WTC11 (cell line): ENCODE data around the gene MIA2. TPM values are rescaled to one million over a fixed set of nuclear protein-coding genes. Genes with fewer than 3 reads are reported as not detected.

Source experiments
- ATAC-seq: fragments of 200-7000 bp; cut with Tn5 transposase; 2 replicates; pipeline ENCODE4 v1.10.0; 2021; ENCODE audit warnings: mild to moderate bottlenecking, moderate library complexity
- CTCF ChIA-PET: fragments of 300-600 bp; sonication (Branson Sonifier 250); formaldehyde crosslinking; loops from one replicate; lab custom pipeline; 2021; ENCODE audit warnings: antibody characterized with exemption; lab: Charles Lee
- POLR2A ChIA-PET: fragments of 350-600 bp; sonication (Branson Sonifier 250); formaldehyde crosslinking; loops from one replicate; lab custom pipeline; 2021; ENCODE audit warnings: antibody characterized with exemption; lab: Charles Lee
- DNase-seq: peaks from one replicate; pipeline ENCODE4 v3.0.0; 2021; ENCODE audit warnings: low spot score
- H3K27ac Mint-ChIP-seq: 2 replicates; pipeline ENCODE4 v1.8.0; 2021; ENCODE audit warnings: mixed read lengths
- H3K27me3 Mint-ChIP-seq: 2 replicates; pipeline ENCODE4 v1.8.0; 2021; ENCODE audit warnings: low read depth, mild to moderate bottlenecking, moderate library complexity, mixed read lengths
- H3K36me3 Mint-ChIP-seq: 2 replicates; pipeline ENCODE4 v1.8.0; 2021; ENCODE audit warnings: mixed read lengths
- H3K4me1 Mint-ChIP-seq: 2 replicates; pipeline ENCODE4 v1.8.0; 2022; ENCODE audit warnings: mixed read lengths
- H3K4me3 Mint-ChIP-seq: 2 replicates; pipeline ENCODE4 v1.8.0; 2021; ENCODE audit warnings: mild to moderate bottlenecking, moderate library complexity, mixed read lengths
- H3K9me3 Mint-ChIP-seq: 2 replicates; pipeline ENCODE4 v1.8.0; 2021; ENCODE audit warnings: mixed read lengths
- CBFB ChIP-seq: sonication (generic); formaldehyde crosslinking; IDR thresholded peaks from 2 replicates; pipeline ENCODE4 v1.8.1; 2022; ENCODE audit warnings: mild to moderate bottlenecking, low read depth, missing genetic modification reagents
- ETV6 ChIP-seq: sonication (generic); formaldehyde crosslinking; IDR thresholded peaks from 2 replicates; pipeline ENCODE4 v1.8.1; 2022; ENCODE audit warnings: mild to moderate bottlenecking, missing genetic modification reagents
- FOXJ3 ChIP-seq: sonication (generic); formaldehyde crosslinking; IDR thresholded peaks from 2 replicates; pipeline ENCODE4 v1.9.0; 2021; ENCODE audit warnings: missing genetic modification reagents, mild to moderate bottlenecking, borderline replicate concordance
- FOXK1 ChIP-seq: sonication (generic); formaldehyde crosslinking; IDR thresholded peaks from 2 replicates; pipeline ENCODE4 v1.8.0; 2022; ENCODE audit warnings: mild to moderate bottlenecking, moderate library complexity, missing genetic modification reagents
- MXD4 ChIP-seq: fragments of 250-450 bp; sonication (Bioruptor Pico); IDR thresholded peaks from 2 replicates; pipeline ENCODE4 v1.8.0; 2021; ENCODE audit warnings: mild to moderate bottlenecking, moderate library complexity, borderline replicate concordance
- MYBL2 ChIP-seq: sonication (generic); formaldehyde crosslinking; IDR thresholded peaks from 2 replicates; pipeline ENCODE4 v1.8.1; 2023; ENCODE audit warnings: mild to moderate bottlenecking, moderate library complexity, missing genetic modification reagents
- RELA ChIP-seq: sonication (generic); formaldehyde crosslinking; IDR thresholded peaks from 2 replicates; pipeline ENCODE4 v1.8.1; 2022; ENCODE audit warnings: missing genetic modification reagents, mild to moderate bottlenecking, borderline replicate concordance
- SP1 ChIP-seq: sonication (generic); formaldehyde crosslinking; conservative IDR thresholded peaks from 2 replicates; pipeline ENCODE4 v1.8.1; 2022; ENCODE audit warnings: missing genetic modification reagents
- ZBTB21 ChIP-seq: sonication (generic); formaldehyde crosslinking; IDR thresholded peaks from 2 replicates; pipeline ENCODE4 v1.8.1; 2023; ENCODE audit warnings: mild to moderate bottlenecking, missing genetic modification reagents, borderline replicate concordance
- ZNF138 ChIP-seq: sonication (generic); formaldehyde crosslinking; conservative IDR thresholded peaks from 2 replicates; pipeline ENCODE4 v1.8.1; 2022; ENCODE audit warnings: mild to moderate bottlenecking, moderate library complexity, missing genetic modification reagents
- total RNA-seq: library from RNA; stranded (reverse); gene quantifications from 3 replicates; pipeline ENCODE4 v1.2.3, GENCODE V29; 2021
- TF ChIP-seq, protein P1 (sequence below): fragments of 250-450 bp; sonication (Bioruptor Pico); IDR thresholded peaks from 2 replicates; pipeline ENCODE4 v1.8.0; 2021; ENCODE audit warnings: mild to moderate bottlenecking
- TF ChIP-seq, protein P2 (sequence below): sonication (generic); formaldehyde crosslinking; IDR thresholded peaks from 2 replicates; pipeline ENCODE4 v1.8.1; 2022; ENCODE audit warnings: mild to moderate bottlenecking, missing genetic modification reagents, moderate library complexity, borderline replicate concordance
- TF ChIP-seq, protein P3 (sequence below): sonication (generic); formaldehyde crosslinking; IDR thresholded peaks from 2 replicates; pipeline ENCODE4 v1.8.1; 2023; ENCODE audit warnings: mild to moderate bottlenecking, missing genetic modification reagents, moderate library complexity
- TF ChIP-seq, protein P4 (sequence below): fragments of 250-450 bp; sonication (Bioruptor Pico); conservative IDR thresholded peaks from 2 replicates; pipeline ENCODE4 v1.9.0; 2021; ENCODE audit warnings: mild to moderate bottlenecking
- TF ChIP-seq, protein P5 (sequence below): sonication (generic); formaldehyde crosslinking; IDR thresholded peaks from 2 replicates; pipeline ENCODE4 v1.8.0; 2023; ENCODE audit warnings: missing genetic modification reagents

Gene MIA2
- total RNA-seq, 1 experiment from 2014 or later, result 11.3 TPM

DNA sequence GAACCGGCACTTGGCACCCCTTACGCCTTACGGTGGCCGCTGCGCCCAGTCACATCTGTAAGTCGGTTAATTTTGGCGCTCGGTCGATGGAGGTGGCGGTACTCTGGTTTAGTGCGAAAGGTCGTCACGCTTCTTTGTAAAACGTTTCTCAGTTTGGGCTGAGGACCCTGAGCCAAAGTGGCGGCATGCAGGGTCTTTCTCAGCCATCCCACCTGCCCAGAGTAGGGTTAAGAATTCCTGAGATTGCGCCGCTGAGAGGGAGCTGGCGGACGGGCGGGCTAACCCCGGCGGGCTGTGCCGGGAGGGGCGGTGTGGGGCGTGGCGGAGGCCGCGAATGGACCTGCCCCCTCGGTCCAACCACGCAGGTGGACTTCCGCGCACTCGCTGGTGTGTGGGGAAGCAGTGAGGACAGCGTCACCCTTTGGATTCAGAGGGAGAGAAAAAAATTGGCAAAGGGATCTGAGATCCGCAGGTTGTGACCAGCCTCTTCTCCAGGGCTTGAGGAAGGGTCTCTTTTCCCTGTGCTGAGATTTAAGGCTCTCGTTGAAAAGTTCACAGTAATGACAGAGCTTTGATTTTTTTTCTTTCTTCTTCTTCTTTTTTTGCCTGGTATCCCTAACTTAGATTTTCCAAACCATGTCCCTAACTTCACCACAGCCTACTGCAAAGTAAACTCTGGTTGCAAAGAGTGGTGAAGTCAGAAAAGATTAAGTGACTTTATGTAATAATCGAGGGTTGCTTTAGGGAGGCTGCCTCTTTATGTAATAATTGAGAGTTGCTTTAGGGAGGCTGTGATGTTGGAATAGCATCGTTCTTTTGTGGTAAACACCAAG is 199.1 kb downstream of the MIA2 start (continued):
- TF ChIP-seq, protein P1, sequence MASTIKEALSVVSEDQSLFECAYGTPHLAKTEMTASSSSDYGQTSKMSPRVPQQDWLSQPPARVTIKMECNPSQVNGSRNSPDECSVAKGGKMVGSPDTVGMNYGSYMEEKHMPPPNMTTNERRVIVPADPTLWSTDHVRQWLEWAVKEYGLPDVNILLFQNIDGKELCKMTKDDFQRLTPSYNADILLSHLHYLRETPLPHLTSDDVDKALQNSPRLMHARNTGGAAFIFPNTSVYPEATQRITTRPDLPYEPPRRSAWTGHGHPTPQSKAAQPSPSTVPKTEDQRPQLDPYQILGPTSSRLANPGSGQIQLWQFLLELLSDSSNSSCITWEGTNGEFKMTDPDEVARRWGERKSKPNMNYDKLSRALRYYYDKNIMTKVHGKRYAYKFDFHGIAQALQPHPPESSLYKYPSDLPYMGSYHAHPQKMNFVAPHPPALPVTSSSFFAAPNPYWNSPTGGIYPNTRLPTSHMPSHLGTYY (CRISPR knock-in tag), result 0 out of 2 replicates have a peak, but pooled peaks have one; percentile 7
- TF ChIP-seq FOXJ3 (CRISPR knock-in tag), result no peak
- no peak for TF ChIP-seq SP1 (CRISPR knock-in tag)
- no peak for TF ChIP-seq RELA (CRISPR knock-in tag)

DNA sequence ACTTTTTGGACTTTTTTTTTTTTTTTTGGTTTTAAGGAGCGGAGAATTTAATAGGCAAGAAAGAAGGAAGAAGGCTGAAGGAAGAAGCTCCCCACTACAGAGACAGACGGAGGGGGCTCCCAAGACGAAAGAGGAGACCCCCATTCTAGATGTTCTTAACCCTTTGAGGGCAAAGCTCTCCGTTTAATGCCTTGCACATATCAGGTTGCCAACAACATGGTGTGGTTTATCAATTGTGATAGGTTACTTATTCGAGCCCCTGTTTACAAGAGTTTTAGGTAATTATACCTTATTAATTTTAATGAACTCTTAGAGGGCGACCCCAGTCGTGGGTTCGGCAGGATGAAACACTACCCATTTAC is 199.7 kb downstream of the MIA2 start:
- no peaks in the 10 kb centered on the region for H3K27me3 Mint-ChIP-seq
- DNase-seq (no peak), ATAC-seq (no peak)
- CTCF ChIA-PET, result interaction anchor here (0.6 to 1.3 kb wide), 7 partner anchors 13 to 1220 kb away, joined by 3 to 4 read pairs (median 3); partner anchors contain the start of gene SEC23A
- H3K27ac Mint-ChIP-seq, result peak overlapping the region; percentile 99
- no peaks in the 10 kb centered on the region for H3K36me3 Mint-ChIP-seq
- peaks cover 23% of the 10 kb centered on the region for H3K4me1 Mint-ChIP-seq
- POLR2A ChIA-PET, result interaction anchor here (2.1 kb wide), 2 partner anchors 167 to 331 kb away, joined by 5 to 9 read pairs; no protein-coding TSS in a partner anchor
- no peaks in the 10 kb centered on the region for H3K9me3 Mint-ChIP-seq
- TF ChIP-seq, protein P2, sequence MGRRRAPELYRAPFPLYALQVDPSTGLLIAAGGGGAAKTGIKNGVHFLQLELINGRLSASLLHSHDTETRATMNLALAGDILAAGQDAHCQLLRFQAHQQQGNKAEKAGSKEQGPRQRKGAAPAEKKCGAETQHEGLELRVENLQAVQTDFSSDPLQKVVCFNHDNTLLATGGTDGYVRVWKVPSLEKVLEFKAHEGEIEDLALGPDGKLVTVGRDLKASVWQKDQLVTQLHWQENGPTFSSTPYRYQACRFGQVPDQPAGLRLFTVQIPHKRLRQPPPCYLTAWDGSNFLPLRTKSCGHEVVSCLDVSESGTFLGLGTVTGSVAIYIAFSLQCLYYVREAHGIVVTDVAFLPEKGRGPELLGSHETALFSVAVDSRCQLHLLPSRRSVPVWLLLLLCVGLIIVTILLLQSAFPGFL (CRISPR knock-in tag), result 0 out of 2 replicates have a peak, but pooled peaks have one; percentile 1
- TF ChIP-seq, protein P3, sequence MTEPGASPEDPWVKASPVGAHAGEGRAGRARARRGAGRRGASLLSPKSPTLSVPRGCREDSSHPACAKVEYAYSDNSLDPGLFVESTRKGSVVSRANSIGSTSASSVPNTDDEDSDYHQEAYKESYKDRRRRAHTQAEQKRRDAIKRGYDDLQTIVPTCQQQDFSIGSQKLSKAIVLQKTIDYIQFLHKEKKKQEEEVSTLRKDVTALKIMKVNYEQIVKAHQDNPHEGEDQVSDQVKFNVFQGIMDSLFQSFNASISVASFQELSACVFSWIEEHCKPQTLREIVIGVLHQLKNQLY (CRISPR knock-in tag), result no peak
- TF ChIP-seq, all 79 proteins: peak for 1
- H3K4me3 Mint-ChIP-seq, result peak overlapping the region; percentile 86

DNA sequence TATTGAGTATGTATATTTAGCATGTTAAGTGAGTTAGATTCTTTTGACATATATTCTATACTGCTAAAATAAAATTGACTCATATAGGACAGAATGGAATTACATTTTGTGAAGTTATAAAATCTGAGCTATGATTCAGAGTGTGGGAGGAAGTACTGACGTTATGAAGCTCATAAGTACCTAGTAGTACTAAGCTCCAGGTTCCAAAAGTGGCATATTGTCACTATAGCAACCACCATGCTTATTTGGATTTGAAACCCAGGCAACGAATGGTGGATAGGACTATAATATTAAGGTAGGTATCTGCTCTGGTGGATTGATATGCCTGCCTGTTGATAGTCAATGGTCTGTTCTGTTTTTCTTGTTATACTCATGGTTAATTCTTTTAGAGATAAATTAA is 200.7 kb downstream of the MIA2 start:
- TF ChIP-seq MYBL2 (CRISPR knock-in tag) (no peak), FOXJ3 (CRISPR knock-in tag) (no peak), CBFB (CRISPR knock-in tag) (no peak), SP1 (CRISPR knock-in tag) (no peak), ZNF138 (no peak)
- TF ChIP-seq, protein P4, sequence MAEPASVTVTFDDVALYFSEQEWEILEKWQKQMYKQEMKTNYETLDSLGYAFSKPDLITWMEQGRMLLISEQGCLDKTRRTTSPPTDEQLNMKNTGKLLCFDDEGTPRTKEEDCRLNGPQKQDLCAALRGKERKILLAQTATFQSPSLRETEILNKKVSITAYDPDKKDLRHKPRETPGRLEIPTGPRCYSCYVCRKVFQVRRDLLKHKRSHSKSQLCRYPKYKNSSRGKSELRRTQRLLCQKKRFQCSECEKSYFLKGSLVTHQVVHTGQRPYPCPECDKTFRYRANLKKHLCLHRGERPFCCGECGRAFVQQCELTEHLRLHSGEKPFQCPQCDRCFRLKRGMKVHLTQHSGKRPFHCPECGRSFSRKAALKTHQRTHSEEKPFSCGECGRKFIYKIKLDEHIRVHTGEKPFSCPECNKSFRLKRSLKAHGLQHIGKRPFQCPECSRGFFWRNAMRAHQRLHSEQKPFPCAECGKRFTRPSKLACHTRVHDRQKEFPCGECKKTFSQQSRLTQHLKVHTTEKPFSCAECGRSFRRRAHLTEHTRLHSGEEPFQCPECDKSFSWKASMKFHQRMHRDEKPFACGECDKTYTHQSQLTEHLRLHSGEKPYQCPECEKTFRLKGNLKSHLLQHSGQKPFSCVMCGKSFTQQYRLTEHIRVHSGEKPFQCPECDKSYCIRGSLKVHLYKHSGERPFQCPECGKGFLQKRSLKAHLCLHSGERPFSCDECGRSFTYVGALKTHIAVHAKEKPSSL (CRISPR knock-in tag), result no peak
- CTCF ChIA-PET, result interaction anchor here (1.1 to 1.2 kb wide), 2 partner anchors 35 to 203 kb away, joined by 3 read pairs; no protein-coding TSS in a partner anchor
- Mint-ChIP-seq H3K4me3 (no peak overlapping the region), H3K36me3 (no peaks in the 10 kb centered on the region), H3K9me3 (no peaks in the 10 kb centered on the region), H3K4me1 (peaks cover 23% of the 10 kb centered on the region), H3K27ac (no peak overlapping the region), H3K27me3 (no peaks in the 10 kb centered on the region)
- POLR2A ChIA-PET, result interaction anchor here (1.1 kb wide), 1 partner anchor 167 kb away, joined by 3 read pairs; no protein-coding TSS in a partner anchor
- DNase-seq, result no peak
- ATAC-seq, result no peak

DNA sequence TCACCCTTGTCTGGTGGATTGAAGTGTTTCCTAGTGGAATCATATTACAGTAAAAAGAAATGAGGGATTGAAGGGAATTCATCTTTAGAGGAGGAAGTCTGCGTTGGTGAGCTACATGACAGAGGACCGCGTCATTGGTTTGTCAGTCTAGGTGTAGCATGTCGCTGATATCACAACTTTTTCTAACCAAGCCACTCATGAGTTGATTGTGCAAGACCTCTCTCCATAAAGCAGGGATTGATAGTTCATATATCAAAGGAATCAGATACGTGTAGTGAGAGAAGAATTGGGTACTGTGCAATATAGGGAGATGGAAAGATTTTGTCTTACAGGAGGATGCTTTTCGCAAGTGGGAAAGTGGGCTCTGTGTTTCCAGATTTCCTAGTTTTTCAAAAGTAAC is 201.5 kb downstream of the MIA2 start:
- ATAC-seq, result no peak
- CTCF ChIA-PET, result no interaction called here
- POLR2A ChIA-PET, result no interaction called here

More for the DNA sequence above, 201.5 kb downstream of the MIA2 start:
- no peaks in the 10 kb centered on the region for H3K36me3 Mint-ChIP-seq
- no peaks in the 10 kb centered on the region for H3K9me3 Mint-ChIP-seq
- H3K4me3 Mint-ChIP-seq, result no peak overlapping the region
- peaks cover 18% of the 10 kb centered on the region for H3K4me1 Mint-ChIP-seq
- no peak for DNase-seq
- H3K27me3 Mint-ChIP-seq, result no peaks in the 10 kb centered on the region
- no peak overlapping the region for H3K27ac Mint-ChIP-seq
- TF ChIP-seq MXD4 (CRISPR knock-in tag), result no peak
- TF ChIP-seq ZBTB21 (CRISPR knock-in tag), result no peak
- TF ChIP-seq ETV6 (CRISPR knock-in tag), result no peak
- TF ChIP-seq FOXK1 (CRISPR knock-in tag), result no peak
- TF ChIP-seq, protein P5, sequence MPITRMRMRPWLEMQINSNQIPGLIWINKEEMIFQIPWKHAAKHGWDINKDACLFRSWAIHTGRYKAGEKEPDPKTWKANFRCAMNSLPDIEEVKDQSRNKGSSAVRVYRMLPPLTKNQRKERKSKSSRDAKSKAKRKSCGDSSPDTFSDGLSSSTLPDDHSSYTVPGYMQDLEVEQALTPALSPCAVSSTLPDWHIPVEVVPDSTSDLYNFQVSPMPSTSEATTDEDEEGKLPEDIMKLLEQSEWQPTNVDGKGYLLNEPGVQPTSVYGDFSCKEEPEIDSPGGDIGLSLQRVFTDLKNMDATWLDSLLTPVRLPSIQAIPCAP (CRISPR knock-in tag), result no peak
